ENCODE measurements around the gene SPATA1.
"Not testable (repeated sequence)": the region's sequence is repeated elsewhere in the genome, so short reads cannot be mapped to it uniquely, and the experiment has no call there.

Gene SPATA1

GRCh38 chr1:84506002-84506728 lies at the start of gene SPATA1, which contains the start of gene GNG5:
SPATA1 (plus strand) TSS chr1:84506386; CDS start chr1:84516360, 9,974 bp downstream.
GNG5 (minus strand) TSS chr1:84506581; CDS start chr1:84506091, 490 bp downstream.
- in situ Hi-C loops (cut with MboI; ENCODE audit: low sequenced_read_pairs) = no loop called here

GRCh38 chr1:84462118-84462517 lies 44.1 kb upstream of the SPATA1 start:
- in situ Hi-C loops (cut with MboI; ENCODE audit: low sequenced_read_pairs) = no loop called here

- in situ Hi-C loops (cut with MboI; ENCODE audit: low sequenced_read_pairs) = no loop called here
Measured at GRCh38 chr1:84467298-84467697, 38.9 kb upstream of the SPATA1 start.

- in situ Hi-C loops (cut with MboI; ENCODE audit: low sequenced_read_pairs) = no loop called here
Measured at GRCh38 chr1:84476225-84476624, 30.0 kb upstream of the SPATA1 start.

GRCh38 chr1:84478876-84479868 lies 27.0 kb upstream of the SPATA1 start, which contains the start of gene RPF1:
RPF1 (plus strand) TSS chr1:84479266; CDS start chr1:84479282, 16 bp downstream.
- in situ Hi-C loops (cut with MboI; ENCODE audit: low sequenced_read_pairs) = no loop called here

- in situ Hi-C loops (cut with MboI; ENCODE audit: low sequenced_read_pairs) = no loop called here
Measured at GRCh38 chr1:84479998-84480397, 26.2 kb upstream of the SPATA1 start.

- in situ Hi-C loops (cut with MboI; ENCODE audit: low sequenced_read_pairs) = no loop called here
Measured at GRCh38 chr1:84480650-84481049, 25.5 kb upstream of the SPATA1 start.

- in situ Hi-C loops (cut with MboI; ENCODE audit: low sequenced_read_pairs) = no loop called here
Measured at GRCh38 chr1:84481317-84481716, 24.9 kb upstream of the SPATA1 start.

GRCh38 chr1:84488107-84488506 lies 18.1 kb upstream of the SPATA1 start:
- in situ Hi-C loops (cut with MboI; ENCODE audit: low sequenced_read_pairs) = no loop called here

GRCh38 chr1:84489766-84490165 lies 16.4 kb upstream of the SPATA1 start:
- in situ Hi-C loops (cut with MboI; ENCODE audit: low sequenced_read_pairs) = no loop called here

- in situ Hi-C loops (cut with MboI; ENCODE audit: low sequenced_read_pairs) = no loop called here
Measured at GRCh38 chr1:84492726-84493125, 13.5 kb upstream of the SPATA1 start.

- in situ Hi-C loops (cut with MboI; ENCODE audit: low sequenced_read_pairs) = no loop called here
Measured at GRCh38 chr1:84493747-84494146, 12.4 kb upstream of the SPATA1 start.

- in situ Hi-C loops (cut with MboI; ENCODE audit: low sequenced_read_pairs) = no loop called here
Measured at GRCh38 chr1:84496498-84496897, 9.7 kb upstream of the SPATA1 start.

GRCh38 chr1:84497631-84498275 lies 8.4 kb upstream of the SPATA1 start:
- in situ Hi-C loops (cut with MboI; ENCODE audit: low sequenced_read_pairs) = no loop called here

GRCh38 chr1:84502927-84503326 lies 3.3 kb upstream of the SPATA1 start:
- in situ Hi-C loops (cut with MboI; ENCODE audit: low sequenced_read_pairs) = no loop called here

- in situ Hi-C loops (cut with MboI; ENCODE audit: low sequenced_read_pairs) = no loop called here
Measured at GRCh38 chr1:84504580-84505492, 1.4 kb upstream of the SPATA1 start.

GRCh38 chr1:84505493-84506001 lies 639 bp upstream of the SPATA1 start:
- in situ Hi-C loops (cut with MboI; ENCODE audit: low sequenced_read_pairs) = no loop called here

GRCh38 chr1:84506729-84507453 lies 705 bp downstream of the SPATA1 start:
- in situ Hi-C loops (cut with MboI; ENCODE audit: low sequenced_read_pairs) = no loop called here

GRCh38 chr1:84507887-84508286 lies 1.7 kb downstream of the SPATA1 start:
- in situ Hi-C loops (cut with MboI; ENCODE audit: low sequenced_read_pairs) = not testable (repeated sequence)
